OCI-LY3 (cell line): ENCODE measurements around the gene PGAP2.

Source experiments
- CTCF ChIP-seq: fragments of 200-600, 300-600 bp; sonication (generic); IDR thresholded peaks from 2 replicates; pipeline ENCODE4 v1.5.1; 2014; ENCODE audit warnings: antibody characterized with exemption, low read length, low read depth
- EZH2phosphoT487 ChIP-seq: fragments of 200-600 bp; shearing (Covaris generic); IDR thresholded peaks from 2 replicates; pipeline ENCODE4 v1.6.1; 2018; ENCODE audit warnings: antibody characterized with exemption, mixed run types, low read depth

- TF ChIP-seq CTCF (no peak), EZH2phosphoT487 (no peak)
Observed at GRCh38 chr11:3830088-3830487, 21.7 kb downstream of the PGAP2 start.
